Heart left ventricle (tissue), 13 donors: ENCODE measurements around the gene LRRC14B.

ENCODE experiments used
- POLR2A ChIP-seq, 2 donors: fragments of 450-650 bp; IDR thresholded peaks; one replicate each; pipeline ENCODE4 v1.6.1; 2017; ENCODE audit warnings: antibody characterized with exemption in 2 of 2, mild to moderate bottlenecking in 2 of 2, moderate library complexity in 2 of 2
- TF ChIP-seq, protein P1 (sequence below), 12 donors: fragments of 200-600 bp; sonication (generic) in 4 of 12; IDR thresholded peaks; one replicate each; pipeline versions ENCODE4 v1.5.0 to v1.8.0; 2018 to 2022; ENCODE audit warnings: antibody characterized with exemption in 12 of 12, mild to moderate bottlenecking in 5 of 12
- donor health status: ischemic (EF 13 %, LVEDD 7.1; RV severe dilation, severe dysfunction).
- donor health status: DM: no; HTN: yes; CAD: no.
- donor health status: DM: no; HTN: no; CAD: no.
- donor health status: ischemic (EF 25% LVEDD 6.9; RV normal size, moderate dysfunction).
- donor health status: ischemic (EF 25% LVEDD 5.7; RV mildly dilated, moderate dysfunction).
- donor health status: ischemic (EF 35%, LVEDD 5.7; RV mildly dilated, moderate dysfunction).
- donor health status: nonischemic (EF 11% LVEDD 7.7; RV severe dilation, severe dysfunction).
- donor health status: DM: yes; HTN: yes; CAD: no.
- donor health status: PGD.
- donor health status: ischemic (EF 29% LVEDD 5.4; RV normal size, mild dysfunction).
- donor health status: nonischemic (EF 23%, LVEDD 6.1; RV moderate dilation, normal function).

- TF ChIP-seq, protein P1, sequence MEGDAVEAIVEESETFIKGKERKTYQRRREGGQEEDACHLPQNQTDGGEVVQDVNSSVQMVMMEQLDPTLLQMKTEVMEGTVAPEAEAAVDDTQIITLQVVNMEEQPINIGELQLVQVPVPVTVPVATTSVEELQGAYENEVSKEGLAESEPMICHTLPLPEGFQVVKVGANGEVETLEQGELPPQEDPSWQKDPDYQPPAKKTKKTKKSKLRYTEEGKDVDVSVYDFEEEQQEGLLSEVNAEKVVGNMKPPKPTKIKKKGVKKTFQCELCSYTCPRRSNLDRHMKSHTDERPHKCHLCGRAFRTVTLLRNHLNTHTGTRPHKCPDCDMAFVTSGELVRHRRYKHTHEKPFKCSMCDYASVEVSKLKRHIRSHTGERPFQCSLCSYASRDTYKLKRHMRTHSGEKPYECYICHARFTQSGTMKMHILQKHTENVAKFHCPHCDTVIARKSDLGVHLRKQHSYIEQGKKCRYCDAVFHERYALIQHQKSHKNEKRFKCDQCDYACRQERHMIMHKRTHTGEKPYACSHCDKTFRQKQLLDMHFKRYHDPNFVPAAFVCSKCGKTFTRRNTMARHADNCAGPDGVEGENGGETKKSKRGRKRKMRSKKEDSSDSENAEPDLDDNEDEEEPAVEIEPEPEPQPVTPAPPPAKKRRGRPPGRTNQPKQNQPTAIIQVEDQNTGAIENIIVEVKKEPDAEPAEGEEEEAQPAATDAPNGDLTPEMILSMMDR (IDR thresholded peaks at IDR 0.05): no peak
- TF ChIP-seq POLR2A (IDR thresholded peaks at IDR 0.05): no peak
These were observed 10.9 kb upstream of the LRRC14B start for GRCh38 chr5:180286-180918.
